ENCODE results near the gene GNB1. TPM values are rescaled to one million over a fixed set of nuclear protein-coding genes. Genes with fewer than 3 reads are reported as not detected.
A peak's percentile ranks its signal among the peaks of the same experiment; 100 is the strongest.

The GNB1 gene
- total RNA-seq, 5 donors from 2014 or later (not counting 1 experiment from before 2014, with no cell fraction given): 208 to 295 (median 261) TPM

DNA sequence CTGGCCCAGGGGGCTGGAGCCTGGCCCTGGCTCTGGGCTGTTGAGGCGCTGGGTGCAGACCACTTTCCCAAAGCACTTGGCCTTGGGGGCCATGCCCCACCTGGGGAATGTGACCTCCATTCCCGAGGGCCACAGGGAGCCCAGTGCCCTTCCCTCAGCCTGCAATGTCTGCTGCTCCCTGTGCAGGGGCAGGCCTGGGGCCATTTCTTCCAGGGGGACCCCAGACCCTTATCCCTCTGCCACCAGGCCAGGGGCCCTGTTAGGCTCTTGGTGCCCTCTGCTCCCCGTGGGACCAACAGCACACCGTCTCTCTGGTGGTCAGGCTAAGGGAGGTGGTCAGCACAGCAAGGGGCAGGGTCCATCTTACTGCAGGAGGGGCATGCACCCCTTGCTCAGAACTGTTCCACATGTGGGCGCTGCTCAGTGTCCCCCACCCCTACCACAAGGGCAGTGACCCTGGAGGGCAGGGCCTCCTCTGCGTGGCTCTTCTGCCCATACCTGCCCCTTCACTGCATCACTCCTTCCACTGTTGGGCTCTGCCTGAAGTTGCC is 29.2 kb upstream of the GNB1 start:
- DNase-seq: no peak
- H3K27ac Mint-ChIP-seq: no peak overlapping the region
- peaks cover 0 to 11% (median 0%) of the 10 kb centered on the region in 3 donors for H3K4me1 Mint-ChIP-seq
- H3K27me3 Mint-ChIP-seq: no peaks in the 10 kb centered on the region
- H3K9me3 Mint-ChIP-seq: no peaks in the 10 kb centered on the region
- ChIA-PET CTCF (no interaction called here), POLR2A (no interaction called here)
- ATAC-seq (replicated peaks in 1 of 4): no peak
- Histone ChIP-seq H3K9me3 (no peaks in the 10 kb centered on the region), H3K27ac (ENCODE audit: low read length) (peak overlapping the region; percentile 63), H3K36me3 (ENCODE audit: control insufficient read depth in 2 of 2, extremely low read depth in 1 of 2, insufficient read depth in 1 of 2, low read length in 1 of 2) (no peaks in the 10 kb centered on the region), H3K27me3 (replicated peaks in 1 of 2; ENCODE audit: control insufficient read depth in 2 of 2, extremely low read depth in 1 of 2, insufficient read depth in 2 of 2, low read length in 1 of 2) (peaks cover 0 to 11% of the 10 kb centered on the region in 2 experiments), H3K4me3 (ENCODE audit: control insufficient read depth in 1 of 2, extremely low read depth in 1 of 2, low read length in 1 of 2) (peak overlapping the region in 1 of 2 donors; percentile 39), H3K4me1 (ENCODE audit: control insufficient read depth in 1 of 2, extremely low read depth in 1 of 2, insufficient read depth in 2 of 2, low read length in 2 of 2) (peaks cover 0 to 28% of the 10 kb centered on the region in 2 experiments)
- no peaks in the 10 kb centered on the region for H3K36me3 Mint-ChIP-seq
- 87% methylated on average over 6 of the region's 6 CpGs for WGBS (ENCODE audit: insufficient coverage)
- H3K4me3 Mint-ChIP-seq: peak overlapping the region in 1 of 3 donors; percentile 62

DNA sequence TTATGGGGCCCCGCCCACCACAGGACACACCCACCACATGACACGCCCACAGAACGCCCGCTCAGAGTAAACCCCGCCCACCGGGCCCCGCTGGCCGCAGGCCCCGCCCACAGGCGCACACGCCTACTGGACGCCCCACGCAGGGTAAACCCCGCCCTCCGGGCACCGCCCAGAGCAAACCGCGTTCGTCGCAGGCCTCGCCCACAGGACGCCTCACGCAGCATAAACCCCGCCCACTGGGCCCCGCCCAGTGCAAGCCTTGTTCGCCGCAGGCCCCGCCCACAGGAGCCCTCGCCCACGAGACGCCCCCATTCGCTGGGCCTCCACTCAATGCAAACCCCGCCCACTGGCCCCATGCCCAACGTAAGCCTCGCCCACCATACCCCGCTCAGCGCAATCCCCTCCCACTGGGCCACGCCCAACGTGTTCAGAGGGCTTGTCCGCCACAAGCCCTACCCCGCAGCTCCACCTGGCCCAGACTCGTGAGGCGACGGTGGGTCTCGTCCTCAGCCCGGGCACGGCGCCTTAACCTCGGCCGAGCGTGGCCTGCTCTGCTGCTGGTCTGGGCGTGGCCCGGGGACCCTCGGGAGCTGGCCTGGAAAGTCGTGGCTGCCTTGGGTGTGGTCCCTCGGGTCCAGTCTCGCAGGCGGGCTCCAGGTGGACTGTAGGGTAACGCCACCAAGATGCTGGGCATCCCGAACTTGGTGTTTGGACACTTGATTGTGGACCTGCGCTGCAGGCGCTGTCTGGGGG is 28.6 kb upstream of the GNB1 start:
- peak overlapping the region; percentile 63 for H3K27ac ChIP-seq (ENCODE audit: low read length)
- peak overlapping the region; percentile 35 to 39 for H3K4me3 ChIP-seq (ENCODE audit: control insufficient read depth in 1 of 2, extremely low read depth in 1 of 2, low read length in 1 of 2)
- CTCF ChIA-PET: no interaction called here
- WGBS (ENCODE audit: insufficient coverage): 13% methylated on average over 62 of the region's 62 CpGs
- POLR2A ChIA-PET: no interaction called here
- ATAC-seq (replicated peaks in 1 of 4): peak; percentile 86 to 93 (median 89)
- Mint-ChIP-seq H3K27ac (peak overlapping the region; percentile 43 to 72), H3K9me3 (no peaks in the 10 kb centered on the region), H3K4me1 (peaks cover 0 to 11% (median 0%) of the 10 kb centered on the region in 3 donors), H3K4me3 (peak overlapping the region; percentile 62 to 69 (median 64)), H3K36me3 (no peaks in the 10 kb centered on the region), H3K27me3 (no peaks in the 10 kb centered on the region)
- peak; percentile 98 to 100 (median 100) for DNase-seq
- H3K4me1 ChIP-seq (ENCODE audit: control insufficient read depth in 1 of 2, extremely low read depth in 1 of 2, insufficient read depth in 2 of 2, low read length in 2 of 2): peaks cover 0 to 28% of the 10 kb centered on the region in 2 experiments
- H3K9me3 ChIP-seq: no peaks in the 10 kb centered on the region
- H3K27me3 ChIP-seq (replicated peaks in 1 of 2; ENCODE audit: control insufficient read depth in 2 of 2, extremely low read depth in 1 of 2, insufficient read depth in 2 of 2, low read length in 1 of 2): peaks cover 0 to 17% of the 10 kb centered on the region in 2 experiments
- H3K36me3 ChIP-seq (ENCODE audit: control insufficient read depth in 2 of 2, extremely low read depth in 1 of 2, insufficient read depth in 1 of 2, low read length in 1 of 2): no peaks in the 10 kb centered on the region

DNA sequence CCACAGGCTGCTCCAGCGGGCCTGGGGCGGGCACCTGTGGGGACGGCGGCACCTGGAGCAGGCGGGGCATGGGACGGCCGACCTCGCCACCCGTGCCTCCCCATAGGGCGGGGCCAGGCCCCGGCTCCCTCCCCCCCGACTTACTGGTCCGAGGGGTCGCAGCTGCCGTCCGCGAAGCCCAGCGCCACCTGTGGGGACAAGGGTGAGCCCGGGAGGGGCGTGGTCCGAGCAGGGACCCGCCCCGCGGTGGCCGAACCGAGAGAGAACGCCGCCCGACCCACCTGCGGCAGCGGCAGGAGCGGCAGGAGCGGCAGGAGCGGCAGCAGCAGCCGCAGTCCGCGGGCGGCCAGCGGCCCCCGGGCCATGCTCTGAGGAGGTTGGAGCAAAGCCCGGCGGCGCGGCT is 28.0 kb upstream of the GNB1 start, which contains the start of gene TMEM52:
Gene TMEM52, minus strand, starts transcription at position 379 of the 403 bp plus-strand sequence. Its CDS starts 14 bp downstream, at position 365.
- peaks cover 0 to 23% of the 10 kb centered on the region in 2 experiments for H3K27me3 ChIP-seq (replicated peaks in 1 of 2; ENCODE audit: control insufficient read depth in 2 of 2, extremely low read depth in 1 of 2, insufficient read depth in 2 of 2, low read length in 1 of 2)
- peaks cover 0 to 28% of the 10 kb centered on the region in 2 experiments for H3K4me1 ChIP-seq (ENCODE audit: control insufficient read depth in 1 of 2, extremely low read depth in 1 of 2, insufficient read depth in 2 of 2, low read length in 2 of 2)
- no peaks in the 10 kb centered on the region for H3K9me3 ChIP-seq
- peak within 1 kb of the TSS; percentile 63 for H3K27ac ChIP-seq (ENCODE audit: low read length)
- Mint-ChIP-seq H3K4me1 (peaks cover 0 to 11% (median 0%) of the 10 kb centered on the region in 3 donors), H3K9me3 (no peaks in the 10 kb centered on the region), H3K4me3 (peak within 1 kb of the TSS; percentile 62 to 69 (median 64)), H3K27me3 (peaks cover 0 to under 1% of the 10 kb centered on the region in 2 donors), H3K36me3 (no peaks in the 10 kb centered on the region), H3K27ac (peak within 1 kb of the TSS; percentile 43 to 72)
- POLR2A ChIA-PET: no interaction called here
- DNase-seq: peak in 6 of 35 experiments; percentile 14 to 34 (median 22)
- H3K4me3 ChIP-seq (ENCODE audit: control insufficient read depth in 1 of 2, extremely low read depth in 1 of 2, low read length in 1 of 2): peak within 1 kb of the TSS; percentile 35 to 39
- WGBS (ENCODE audit: insufficient coverage): 0% methylated on average over 44 of the region's 44 CpGs
- CTCF ChIA-PET: no interaction called here
- ATAC-seq (replicated peaks in 1 of 4): peak; percentile 13 to 37 (median 18)
- H3K36me3 ChIP-seq (ENCODE audit: control insufficient read depth in 2 of 2, extremely low read depth in 1 of 2, insufficient read depth in 1 of 2, low read length in 1 of 2): no peaks in the 10 kb centered on the region

DNA sequence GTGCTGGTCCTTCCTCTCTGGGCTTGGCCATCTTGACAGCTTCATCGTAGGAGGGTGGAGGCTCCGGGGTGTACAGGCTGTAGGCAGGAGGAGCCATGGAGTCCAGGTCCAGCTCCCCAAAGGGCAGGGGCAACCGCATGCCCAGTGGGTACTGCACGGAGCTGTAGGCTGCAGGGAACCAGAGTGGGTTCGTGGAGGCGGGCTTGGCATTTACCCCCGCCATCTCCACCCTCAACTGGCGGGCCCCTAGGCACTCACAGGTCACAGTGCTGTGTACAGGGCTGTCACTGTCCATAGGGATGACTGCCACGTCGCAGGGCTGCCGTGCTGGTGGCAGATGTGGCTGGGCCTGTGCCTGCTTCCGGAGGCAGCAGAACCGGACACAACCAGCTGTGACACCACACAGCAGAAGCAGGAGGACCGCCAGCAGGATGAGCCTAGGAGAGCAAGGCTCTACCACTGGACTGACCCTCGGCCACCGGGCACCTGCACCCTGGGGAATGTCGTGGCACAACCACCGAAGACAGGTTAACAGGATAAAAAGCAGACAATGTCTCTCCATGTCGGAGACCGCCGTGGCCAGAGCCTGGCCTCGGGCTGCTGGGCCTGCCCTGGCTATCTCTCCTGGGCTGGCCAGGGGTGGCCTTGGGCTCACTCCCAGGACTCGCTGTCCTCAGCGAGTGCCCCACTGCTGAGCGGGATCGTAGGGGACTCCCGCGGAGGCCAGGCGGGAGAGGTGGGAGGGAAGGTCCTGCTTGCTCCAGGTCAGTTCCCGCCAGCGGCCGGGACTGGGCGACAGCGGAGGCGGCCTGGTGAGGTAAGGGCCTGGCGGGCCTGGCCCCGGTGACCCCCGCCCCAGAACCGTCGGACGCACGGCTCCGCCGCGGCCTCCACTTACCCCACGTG is 27.4 kb upstream of the GNB1 start:
- peaks cover 0 to 28% of the 10 kb centered on the region in 2 experiments for H3K4me1 ChIP-seq (ENCODE audit: control insufficient read depth in 1 of 2, extremely low read depth in 1 of 2, insufficient read depth in 2 of 2, low read length in 2 of 2)
- H3K36me3 Mint-ChIP-seq: no peaks in the 10 kb centered on the region
- no peak for DNase-seq
- no peak for ATAC-seq (replicated peaks in 1 of 4)
- no peaks in the 10 kb centered on the region for H3K36me3 ChIP-seq (ENCODE audit: control insufficient read depth in 2 of 2, extremely low read depth in 1 of 2, insufficient read depth in 1 of 2, low read length in 1 of 2)
- H3K9me3 Mint-ChIP-seq: no peaks in the 10 kb centered on the region
- H3K27ac ChIP-seq (ENCODE audit: low read length): no peak overlapping the region
- peaks cover 0 to 4% of the 10 kb centered on the region in 2 donors for H3K27me3 Mint-ChIP-seq
- peak overlapping the region; percentile 43 to 62 (median 49) for H3K4me3 Mint-ChIP-seq
- no peak overlapping the region for H3K27ac Mint-ChIP-seq
- no peaks in the 10 kb centered on the region for H3K9me3 ChIP-seq
- H3K27me3 ChIP-seq (replicated peaks in 1 of 2; ENCODE audit: control insufficient read depth in 2 of 2, extremely low read depth in 1 of 2, insufficient read depth in 2 of 2, low read length in 1 of 2): peaks cover 0 to 29% of the 10 kb centered on the region in 2 experiments
- H3K4me1 Mint-ChIP-seq: peaks cover 0 to 11% (median 0%) of the 10 kb centered on the region in 3 donors
- 53% methylated on average over 46 of the region's 46 CpGs for whole genome bisulfite sequencing (ENCODE audit: insufficient coverage)
- peak overlapping the region in 1 of 2 donors; percentile 35 for H3K4me3 ChIP-seq (ENCODE audit: control insufficient read depth in 1 of 2, extremely low read depth in 1 of 2, low read length in 1 of 2)
- CTCF ChIA-PET: no interaction called here
- POLR2A ChIA-PET: no interaction called here

DNA sequence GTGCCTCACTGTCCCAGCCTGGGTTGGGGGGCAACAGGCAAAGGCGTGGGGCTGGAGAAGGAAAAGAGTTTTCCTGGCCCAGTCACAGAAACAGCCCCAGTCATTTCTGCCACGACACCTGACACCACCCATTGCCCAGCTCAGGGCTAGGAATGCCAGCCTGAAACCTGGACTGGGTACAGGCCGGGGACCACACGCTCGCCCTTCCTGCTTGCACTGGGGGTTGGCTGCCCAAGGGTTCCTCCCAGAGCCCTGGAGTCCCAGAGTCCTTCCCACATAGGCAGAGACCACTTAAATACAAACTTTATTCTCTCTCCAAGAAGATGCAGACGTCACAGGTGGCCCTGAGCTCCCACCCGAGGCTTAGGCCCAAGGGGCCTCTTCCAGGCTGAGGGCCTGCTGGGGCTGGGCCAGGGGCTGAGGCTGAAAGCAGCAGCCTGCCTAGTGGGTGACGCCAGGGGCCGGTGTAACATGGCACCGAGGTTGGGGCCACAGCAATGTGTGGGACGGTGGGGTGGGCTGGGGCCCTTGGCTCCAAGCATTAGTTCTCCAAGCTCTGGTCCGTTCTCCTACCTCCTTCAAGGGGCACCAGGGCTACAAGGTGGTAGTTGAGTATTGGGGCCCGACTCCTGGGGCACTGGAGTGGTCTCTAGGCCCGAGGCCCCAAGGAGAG is 26.6 kb upstream of the GNB1 start:
- Mint-ChIP-seq H3K4me1 (peaks cover 0 to 11% (median 0%) of the 10 kb centered on the region in 3 donors), H3K36me3 (no peaks in the 10 kb centered on the region), H3K27me3 (peaks cover 0 to 4% of the 10 kb centered on the region in 2 donors), H3K9me3 (no peaks in the 10 kb centered on the region), H3K27ac (no peak overlapping the region), H3K4me3 (peak overlapping the region in 2 of 3 donors; percentile 49 to 62)
- Histone ChIP-seq H3K27ac (ENCODE audit: low read length) (no peak overlapping the region), H3K4me3 (ENCODE audit: control insufficient read depth in 1 of 2, extremely low read depth in 1 of 2, low read length in 1 of 2) (no peak overlapping the region), H3K9me3 (no peaks in the 10 kb centered on the region), H3K36me3 (ENCODE audit: control insufficient read depth in 2 of 2, extremely low read depth in 1 of 2, insufficient read depth in 1 of 2, low read length in 1 of 2) (no peaks in the 10 kb centered on the region), H3K4me1 (ENCODE audit: control insufficient read depth in 1 of 2, extremely low read depth in 1 of 2, insufficient read depth in 2 of 2, low read length in 2 of 2) (peaks cover 0 to 28% of the 10 kb centered on the region in 2 experiments), H3K27me3 (replicated peaks in 1 of 2; ENCODE audit: control insufficient read depth in 2 of 2, extremely low read depth in 1 of 2, insufficient read depth in 2 of 2, low read length in 1 of 2) (peaks cover 0 to 35% of the 10 kb centered on the region in 2 experiments)
- ChIA-PET POLR2A (no interaction called here), CTCF (no interaction called here)
- DNase-seq: no peak
- 86% methylated on average over 11 of the region's 14 CpGs for WGBS (ENCODE audit: insufficient coverage)
- ATAC-seq (replicated peaks in 1 of 4): no peak

All from T-cell (primary cell).